GM23338 (cell line): ENCODE data around the gene PPP2R5D. TPM values are rescaled to one million over a fixed set of nuclear protein-coding genes. Genes with fewer than 3 reads are reported as not detected.

Source experiments
- ATAC-seq: fragments of 200-7000 bp; cut with Tn5 transposase; 3 replicates; pipeline ENCODE4 v1.9.1; 2020
- DNase-seq: peaks from one replicate; pipeline ENCODE4 v3.0.0-alpha.2; 2015; ENCODE audit warnings: low spot score
- H2AFZ ChIP-seq: fragments of 200-600 bp; sonication (generic); 2 replicates; pipeline ENCODE4 v1.8.0; 2016; ENCODE audit warnings: antibody characterized with exemption, mild to moderate bottlenecking, moderate library complexity
- H3F3A ChIP-seq: fragments of 200-600 bp; sonication (generic); replicated peaks from 2 replicates; pipeline ENCODE4 v1.8.0; 2017; ENCODE audit warnings: antibody characterized with exemption, mixed run types, low read depth
- H3K27ac ChIP-seq: fragments of 200-600 bp; sonication (generic); 2 replicates; pipeline ENCODE4 v1.6.1; 2016; ENCODE audit warnings: low read depth
- H3K27me3 ChIP-seq: fragments of 200-600 bp; sonication (generic); 2 replicates; pipeline ENCODE4 v1.8.0; 2016; ENCODE audit warnings: mild to moderate bottlenecking, mixed run types, moderate library complexity; ENCODE audit not compliant: insufficient read depth
- H3K36me3 ChIP-seq: fragments of 200-600 bp; sonication (generic); 2 replicates; pipeline ENCODE4 v1.8.0; 2016; ENCODE audit warnings: mild to moderate bottlenecking; ENCODE audit not compliant: insufficient read depth
- H3K4me1 ChIP-seq: fragments of 200-600 bp; sonication (generic); 2 replicates; pipeline ENCODE4 v1.8.0; 2016; ENCODE audit warnings: mild to moderate bottlenecking, moderate library complexity; ENCODE audit not compliant: insufficient read depth
- H3K4me2 ChIP-seq: fragments of 200-600 bp; sonication (generic); 2 replicates; pipeline ENCODE4 v1.7.1; 2017; ENCODE audit warnings: mixed run types
- H3K4me3 ChIP-seq: fragments of 200-600 bp; sonication (generic); 2 replicates; pipeline ENCODE4 v1.6.1; 2016; ENCODE audit warnings: mixed run types
- H3K79me2 ChIP-seq: fragments of 200-600 bp; sonication (generic); replicated peaks from 2 replicates; pipeline ENCODE4 v1.8.0; 2017; ENCODE audit warnings: mild to moderate bottlenecking; ENCODE audit not compliant: insufficient read depth
- H3K9me2 ChIP-seq: fragments of 200-600 bp; sonication (generic); 2 replicates; pipeline ENCODE4 v1.8.0; 2017; ENCODE audit not compliant: insufficient read depth
- H4K20me1 ChIP-seq: fragments of 200-600 bp; sonication (generic); replicated peaks from 2 replicates; pipeline ENCODE4 v1.8.0; 2017; ENCODE audit warnings: mild to moderate bottlenecking; ENCODE audit not compliant: insufficient read depth
- H3K27ac Mint-ChIP-seq: 2 replicates; pipeline ENCODE4 v1.8.0; 2020; ENCODE audit warnings: inconsistent platforms, mild to moderate bottlenecking, moderate library complexity, mixed read lengths
- H3K27me3 Mint-ChIP-seq: 3 replicates; pipeline ENCODE4 v1.8.0; 2022; ENCODE audit warnings: low read depth, mild to moderate bottlenecking, moderate library complexity, mixed read lengths, inconsistent platforms; ENCODE audit not compliant: insufficient read depth, poor library complexity
- H3K36me3 Mint-ChIP-seq: 3 replicates; pipeline ENCODE4 v1.8.0; 2021; ENCODE audit warnings: low read depth, mild to moderate bottlenecking, inconsistent platforms, moderate library complexity, mixed read lengths
- H3K4me1 Mint-ChIP-seq: 3 replicates; pipeline ENCODE4 v1.8.0; 2020; ENCODE audit warnings: mild to moderate bottlenecking, inconsistent platforms, mixed read lengths
- H3K4me3 Mint-ChIP-seq: 3 replicates; pipeline ENCODE4 v1.8.0; 2021; ENCODE audit warnings: moderate library complexity, mild to moderate bottlenecking, inconsistent platforms, mixed read lengths
- H3K9me3 Mint-ChIP-seq: 3 replicates; pipeline ENCODE4 v1.8.0; 2020; ENCODE audit warnings: moderate library complexity, mild to moderate bottlenecking, inconsistent platforms, mixed read lengths
- CREB1 ChIP-seq: fragments of 250-450 bp; sonication (Bioruptor Pico); IDR thresholded peaks from 2 replicates; pipeline ENCODE4 v1.5.0; 2020; ENCODE audit warnings: low read depth, mild to moderate bottlenecking, moderate library complexity
- CTCF ChIP-seq, 2 experiments: fragments of 200-600 bp in 1 of 2; sonication (generic) in 1 of 2; conservative IDR thresholded peaks; 2 replicates each; pipeline versions ENCODE4 v1.5.1 to v1.6.1; 2016 to 2017; ENCODE audit warnings: antibody characterized with exemption in 2 of 2, low read depth in 2 of 2, mild to moderate bottlenecking in 2 of 2, moderate library complexity in 1 of 2
- EZH2phosphoT487 ChIP-seq: fragments of 200-600 bp; sonication (generic); IDR thresholded peaks from one replicate; pipeline ENCODE4 v1.8.1; 2018; ENCODE audit warnings: antibody characterized with exemption; ENCODE audit not compliant: unreplicated experiment
- JUNB ChIP-seq: IDR thresholded peaks from one replicate; pipeline ENCODE4 v1.6.1; 2016; ENCODE audit warnings: antibody characterized with exemption; ENCODE audit not compliant: unreplicated experiment
- POLR2AphosphoS5 ChIP-seq: IDR thresholded peaks from 2 replicates; pipeline ENCODE4 v1.6.1; 2016; ENCODE audit warnings: antibody characterized with exemption, low read depth
- REST ChIP-seq: IDR thresholded peaks from one replicate; pipeline ENCODE4 v1.6.1; 2018; ENCODE audit warnings: antibody characterized with exemption; ENCODE audit not compliant: unreplicated experiment
- STAT1 ChIP-seq: IDR thresholded peaks from one replicate; pipeline ENCODE4 v1.6.1; 2016; ENCODE audit warnings: antibody characterized with exemption; ENCODE audit not compliant: unreplicated experiment
- ZNF114 ChIP-seq: fragments of 250-450 bp; sonication (Bioruptor Pico); IDR thresholded peaks from 2 replicates; pipeline ENCODE4 v1.5.0; 2020; ENCODE audit warnings: mild to moderate bottlenecking, moderate library complexity
- ZNF462 ChIP-seq: fragments of 250-450 bp; sonication (Bioruptor Pico); IDR thresholded peaks from 2 replicates; pipeline ENCODE4 v1.5.0; 2020; ENCODE audit warnings: mild to moderate bottlenecking, moderate library complexity
- polyA plus RNA-seq: library from polyadenylated mRNA; unstranded; fragments of >200 nt; fragmentation: Nextera tagmentation; extraction: Ambion mirVana; gene quantifications from 2 replicates; pipeline ENCODE4 v1.2.1, GENCODE V29; 2016
- total RNA-seq: library from RNA; depleted of rRNA; stranded (reverse); fragments of >200 nt; shearing (Covaris generic); gene quantifications from 2 replicates; pipeline ENCODE4 v1.2.3, GENCODE V29; 2014

The PPP2R5D gene
- total and polyA plus RNA-seq, 2 experiments from 2014 or later = 20.0 to 55.3 TPM

GRCh38 chr6:43037706-43038105 lies 53.3 kb downstream of the PPP2R5D start (continued):
- no peak for TF ChIP-seq EZH2phosphoT487
- no peak for TF ChIP-seq ZNF114 (CRISPR knock-in tag)
- no peak for TF ChIP-seq ZNF462 (CRISPR knock-in tag)
- TF ChIP-seq CREB1 (CRISPR knock-in tag) = no peak

GRCh38 chr6:43038727-43039126 lies 54.4 kb downstream of the PPP2R5D start:
- no peaks in the 10 kb centered on the region for H3K4me1 ChIP-seq
- H3K36me3 ChIP-seq = no peaks in the 10 kb centered on the region
- H3K4me3 ChIP-seq = no peak overlapping the region
- H4K20me1 ChIP-seq = peaks cover 4% of the 10 kb centered on the region; the same call in 1 of the 2 replicates
- no peak for DNase-seq
- H3K9me3 Mint-ChIP-seq = no peaks in the 10 kb centered on the region
- no peaks in the 10 kb centered on the region for H3K9me2 ChIP-seq
- no peak overlapping the region for H2AFZ ChIP-seq
- H3K27me3 ChIP-seq = no peaks in the 10 kb centered on the region
- H3K36me3 Mint-ChIP-seq = peaks cover 51% of the 10 kb centered on the region
- H3K4me2 ChIP-seq = no peak overlapping the region
- no peak overlapping the region for H3K27ac ChIP-seq
- ATAC-seq = no peak
- 0 out of 2 replicates have a peak, but pooled peaks cover 5% of the 10 kb centered on the region for H3F3A ChIP-seq
- no peak overlapping the region for H3K4me3 Mint-ChIP-seq
- H3K79me2 ChIP-seq = no peaks in the 10 kb centered on the region
- no peak overlapping the region for H3K27ac Mint-ChIP-seq
- H3K4me1 Mint-ChIP-seq = no peaks in the 10 kb centered on the region
- H3K27me3 Mint-ChIP-seq = peaks cover 6% of the 10 kb centered on the region
- no peak for TF ChIP-seq JUNB
- TF ChIP-seq CTCF (conservative IDR thresholded peaks at IDR 0.05; ENCODE audit: low read depth in 2 of 2) = no peak
- no peak for TF ChIP-seq POLR2AphosphoS5
- TF ChIP-seq STAT1 = no peak
- TF ChIP-seq ZNF114 (CRISPR knock-in tag) = no peak
- no peak for TF ChIP-seq REST
- TF ChIP-seq EZH2phosphoT487 = no peak
